Heart left ventricle (tissue), 16 donors: ENCODE results near the gene SGCE. TPM values are rescaled to one million over a fixed set of nuclear protein-coding genes. Genes with fewer than 3 reads are reported as not detected.

Source experiments
- ATAC-seq, 4 donors: fragments of 200-7000 bp; cut with Tn5 transposase; one replicate each; pipeline ENCODE4 v1.9.1; 2020 to 2022; ENCODE audit warnings: moderate library complexity in 4 of 4, mild to moderate bottlenecking in 3 of 4, moderate number of reproducible peaks in 1 of 4
- DNase-seq, 5 donors: peaks; one replicate each; pipeline ENCODE4 v3.0.0-alpha.2; 2020
- H3K27ac ChIP-seq, 12 donors: fragments of 200-600 bp; sonication (generic) in 4 of 12; one replicate each; pipeline versions ENCODE4 v1.5.0 to v1.8.0; 2016 to 2022; ENCODE audit warnings: mild to moderate bottlenecking in 2 of 12
- H3K27me3 ChIP-seq, 9 donors: fragments of 200-600 bp; sonication (generic) in 2 of 9; one replicate each; pipeline versions ENCODE4 v1.5.1 to v1.8.0; 2016 to 2022; ENCODE audit warnings: mild to moderate bottlenecking in 3 of 9
- H3K36me3 ChIP-seq, 9 donors: fragments of 200-600 bp; sonication (generic) in 2 of 9; one replicate each; pipeline versions ENCODE4 v1.5.0 to v1.8.0; 2018 to 2022; ENCODE audit warnings: mild to moderate bottlenecking in 2 of 9
- H3K4me1 ChIP-seq, 12 donors: fragments of 200-600 bp; sonication (generic) in 4 of 12; one replicate each; pipeline versions ENCODE4 v1.5.0 to v1.8.0; 2016 to 2022; ENCODE audit warnings: mild to moderate bottlenecking in 3 of 12
- H3K4me3 ChIP-seq, 12 donors: fragments of 200-600 bp; sonication (generic) in 4 of 12; one replicate each; pipeline versions ENCODE4 v1.5.0 to v1.8.0; 2017 to 2022; ENCODE audit warnings: mild to moderate bottlenecking in 9 of 12, moderate library complexity in 4 of 12
- H3K9me3 ChIP-seq, 12 donors: fragments of 200-600 bp; sonication (generic) in 4 of 12; one replicate each; pipeline versions ENCODE4 v1.5.0 to v1.8.0; 2016 to 2022; ENCODE audit warnings: mild to moderate bottlenecking in 1 of 12
- POLR2A ChIP-seq, 2 donors: fragments of 450-650 bp; IDR thresholded peaks; one replicate each; pipeline ENCODE4 v1.6.1; 2017; ENCODE audit warnings: antibody characterized with exemption in 2 of 2, mild to moderate bottlenecking in 2 of 2, moderate library complexity in 2 of 2
- WGBS, 4 donors: extraction: QIAGEN DNeasy Blood & Tissue Kit in 2 of 4; methylation state at CpG; one replicate each; pipeline versions ENCODE4 v1.1.5 to v1.1.7; 2013 to 2018; 5-methylcytosine and 5-hydroxymethylcytosine counted together
- intact Hi-C, 10 donors: fragments of 100-400 bp; cut with DNase I; formaldehyde crosslinking; loops; one replicate each; pipeline versions ENCODE4 v1.11.1 to v1.14.2; 2022
- polyA plus RNA-seq, 2 donors: library from polyadenylated mRNA; stranded (reverse); fragments of 200-250 nt; gene quantifications; one replicate each; pipeline ENCODE4 v1.2.3, GENCODE V29; 2013
- total RNA-seq, 9 donors: library from RNA; depleted of rRNA in 2 of 9; stranded (reverse); fragments of >200 nt in 2 of 9; fragmentation: NEBNext Ultra II Directional in 3 of 9; extraction: Animal tissue kit (Norgen Biotek cat#: 25700) in 3 of 9; gene quantifications; one replicate each; pipeline versions ENCODE4 v1.1.0 to v1.2.4, GENCODE V29; 2016 to 2023
- TF ChIP-seq, protein P1 (sequence below), 12 donors: fragments of 200-600 bp; sonication (generic) in 4 of 12; IDR thresholded peaks; one replicate each; pipeline versions ENCODE4 v1.5.0 to v1.8.0; 2018 to 2022; ENCODE audit warnings: antibody characterized with exemption in 12 of 12, mild to moderate bottlenecking in 5 of 12
- donor health status: ischemic (EF 13 %, LVEDD 7.1; RV severe dilation, severe dysfunction).
- donor health status: healthy with polysubstance abuse.
- donor health status: DM: no; HTN: yes; CAD: no.
- donor health status: DM: no; HTN: no; CAD: no.
- donor health status: ischemic (EF 25% LVEDD 6.9; RV normal size, moderate dysfunction).
- donor health status: ischemic (EF 25% LVEDD 5.7; RV mildly dilated, moderate dysfunction).
- donor health status: healthy.
- donor health status: DM: yes; HTN: yes; CAD: no.
- donor health status: ischemic (EF 35%, LVEDD 5.7; RV mildly dilated, moderate dysfunction).
- donor health status: nonischemic (EF 11% LVEDD 7.7; RV severe dilation, severe dysfunction).
- donor health status: DM: yes; HTN: yes; CAD: no.
- donor health status: PGD.
- donor health status: ischemic (EF 29% LVEDD 5.4; RV normal size, mild dysfunction).
- donor health status: nonischemic (EF 23%, LVEDD 6.1; RV moderate dilation, normal function).

The SGCE gene
- total and polyA plus RNA-seq, 11 donors, result 10.0 to 40.2 (median 26.4) TPM

DNA sequence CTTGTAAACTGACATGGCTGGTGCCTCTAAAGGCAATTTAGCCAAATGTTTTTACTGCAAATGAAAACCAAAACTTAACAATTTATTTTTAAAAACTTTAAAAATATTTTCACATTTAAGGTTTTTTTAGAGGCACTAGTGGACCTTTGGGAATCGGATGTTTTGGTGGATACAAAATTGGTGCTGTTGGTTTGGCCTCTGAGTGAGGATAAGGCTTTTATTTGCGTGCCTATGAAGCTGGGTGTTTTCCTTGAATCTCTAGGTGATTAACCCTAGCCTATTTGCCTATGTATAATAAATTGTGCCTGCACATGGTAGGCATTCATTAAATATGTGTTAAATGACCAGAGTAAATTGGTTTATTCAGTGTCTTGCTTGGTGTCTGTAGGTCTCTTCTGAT is 2.9 kb upstream of the SGCE start:
- TF ChIP-seq POLR2A (IDR thresholded peaks at IDR 0.05), result no peak
- TF ChIP-seq, protein P1, sequence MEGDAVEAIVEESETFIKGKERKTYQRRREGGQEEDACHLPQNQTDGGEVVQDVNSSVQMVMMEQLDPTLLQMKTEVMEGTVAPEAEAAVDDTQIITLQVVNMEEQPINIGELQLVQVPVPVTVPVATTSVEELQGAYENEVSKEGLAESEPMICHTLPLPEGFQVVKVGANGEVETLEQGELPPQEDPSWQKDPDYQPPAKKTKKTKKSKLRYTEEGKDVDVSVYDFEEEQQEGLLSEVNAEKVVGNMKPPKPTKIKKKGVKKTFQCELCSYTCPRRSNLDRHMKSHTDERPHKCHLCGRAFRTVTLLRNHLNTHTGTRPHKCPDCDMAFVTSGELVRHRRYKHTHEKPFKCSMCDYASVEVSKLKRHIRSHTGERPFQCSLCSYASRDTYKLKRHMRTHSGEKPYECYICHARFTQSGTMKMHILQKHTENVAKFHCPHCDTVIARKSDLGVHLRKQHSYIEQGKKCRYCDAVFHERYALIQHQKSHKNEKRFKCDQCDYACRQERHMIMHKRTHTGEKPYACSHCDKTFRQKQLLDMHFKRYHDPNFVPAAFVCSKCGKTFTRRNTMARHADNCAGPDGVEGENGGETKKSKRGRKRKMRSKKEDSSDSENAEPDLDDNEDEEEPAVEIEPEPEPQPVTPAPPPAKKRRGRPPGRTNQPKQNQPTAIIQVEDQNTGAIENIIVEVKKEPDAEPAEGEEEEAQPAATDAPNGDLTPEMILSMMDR (IDR thresholded peaks at IDR 0.05), result no peak
- WGBS, 4 donors, result 43 to 65% (median 54%) methylated on average over 2 of the region's 2 CpGs
- DNase-seq, result no peak
- H3K27me3 ChIP-seq, result peaks cover 0 to 25% (median 0%) of the 10 kb centered on the region in 9 donors
- no peaks in the 10 kb centered on the region for H3K36me3 ChIP-seq
- peaks cover 0 to 30% (median 5%) of the 10 kb centered on the region in 12 donors for H3K4me1 ChIP-seq
- intact Hi-C loops, result loop anchor here in 6 of 10 donors (5.0 to 10.0 kb wide), 6 partner anchors 144 to 374 kb away; partner anchors contain the start of genes CASD1 (in 1 of the 6) and PPP1R9A (in 1 of the 6)
- H3K27ac ChIP-seq, result peak overlapping the region in 2 of 12 donors; percentile 42 to 78
- H3K9me3 ChIP-seq, result no peaks in the 10 kb centered on the region
- peak overlapping the region in 10 of 12 donors; percentile 37 to 79 (median 72) for H3K4me3 ChIP-seq
- ATAC-seq, result no peak

DNA sequence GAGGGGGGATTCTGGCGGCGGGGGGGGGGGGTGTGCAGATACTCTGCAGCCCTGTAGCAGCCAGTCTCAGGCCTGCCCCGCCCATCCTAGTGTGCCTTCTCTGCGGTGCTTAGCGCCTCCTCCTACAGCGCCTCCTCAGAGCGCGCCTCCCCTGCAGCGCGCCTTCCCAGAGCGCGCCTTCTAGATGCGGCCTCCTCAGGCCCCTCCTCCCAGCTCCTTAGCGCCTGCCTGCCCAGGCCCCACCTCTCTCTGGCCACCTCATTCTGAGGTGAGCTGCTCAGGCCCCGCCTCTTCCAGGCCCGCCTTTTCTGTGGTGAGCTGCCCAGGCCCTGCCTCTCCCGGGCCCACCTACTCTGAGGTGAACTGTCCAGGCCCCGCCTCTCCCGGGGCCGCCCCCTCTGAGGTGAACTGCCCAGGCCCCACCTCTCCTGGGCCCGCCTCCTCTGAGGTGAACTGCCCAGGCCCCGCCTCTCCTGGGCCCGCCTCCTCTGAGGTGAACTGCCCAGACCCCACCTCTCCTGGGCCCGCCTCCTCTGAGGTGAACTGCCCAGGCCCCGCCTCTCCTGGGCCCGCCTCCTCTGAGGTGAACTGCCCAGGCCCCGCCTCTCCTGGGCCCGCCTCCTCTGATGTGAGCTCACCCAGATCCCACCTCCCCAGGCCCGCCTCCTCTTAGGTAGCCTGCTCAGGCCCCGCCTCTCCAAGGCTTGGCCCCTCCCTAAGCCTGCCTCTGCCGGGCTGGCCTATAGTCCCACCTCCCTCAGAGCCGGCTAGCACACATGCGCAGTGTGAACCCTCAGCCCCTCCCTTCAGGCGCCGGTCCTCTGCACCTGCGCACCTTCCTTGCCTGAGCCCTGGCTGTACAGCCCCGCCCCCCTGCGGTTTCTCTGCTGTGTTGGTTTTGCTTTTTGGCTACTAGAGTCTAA is 2.1 kb upstream of the SGCE start:
- intact Hi-C loops, result loop anchor here in 6 of 10 donors (5.0 to 10.0 kb wide), 6 partner anchors 143 to 373 kb away; partner anchors contain the start of genes CASD1 (in 1 of the 6) and PPP1R9A (in 1 of the 6)
- Histone ChIP-seq H3K4me3 (peak overlapping the region; percentile 23 to 79 (median 72)), H3K36me3 (no peaks in the 10 kb centered on the region), H3K27ac (peak overlapping the region in 7 of 12 donors; percentile 11 to 78 (median 44)), H3K4me1 (peaks cover 0 to 30% (median 5%) of the 10 kb centered on the region in 12 donors), H3K27me3 (peaks cover 0 to 31% (median 4%) of the 10 kb centered on the region in 9 donors), H3K9me3 (no peaks in the 10 kb centered on the region)
- WGBS, 4 donors, result 47 to 68% (median 54%) methylated on average over 34 to 38 of the region's 38 CpGs
- peak; percentile 94 to 97 (median 95) for ATAC-seq
- TF ChIP-seq, protein P1 (IDR thresholded peaks at IDR 0.05), result no peak
- peak in 1 of 2 donors; percentile 15 for TF ChIP-seq POLR2A (IDR thresholded peaks at IDR 0.05)
- DNase-seq, result peak; percentile 86 to 94 (median 94)

DNA sequence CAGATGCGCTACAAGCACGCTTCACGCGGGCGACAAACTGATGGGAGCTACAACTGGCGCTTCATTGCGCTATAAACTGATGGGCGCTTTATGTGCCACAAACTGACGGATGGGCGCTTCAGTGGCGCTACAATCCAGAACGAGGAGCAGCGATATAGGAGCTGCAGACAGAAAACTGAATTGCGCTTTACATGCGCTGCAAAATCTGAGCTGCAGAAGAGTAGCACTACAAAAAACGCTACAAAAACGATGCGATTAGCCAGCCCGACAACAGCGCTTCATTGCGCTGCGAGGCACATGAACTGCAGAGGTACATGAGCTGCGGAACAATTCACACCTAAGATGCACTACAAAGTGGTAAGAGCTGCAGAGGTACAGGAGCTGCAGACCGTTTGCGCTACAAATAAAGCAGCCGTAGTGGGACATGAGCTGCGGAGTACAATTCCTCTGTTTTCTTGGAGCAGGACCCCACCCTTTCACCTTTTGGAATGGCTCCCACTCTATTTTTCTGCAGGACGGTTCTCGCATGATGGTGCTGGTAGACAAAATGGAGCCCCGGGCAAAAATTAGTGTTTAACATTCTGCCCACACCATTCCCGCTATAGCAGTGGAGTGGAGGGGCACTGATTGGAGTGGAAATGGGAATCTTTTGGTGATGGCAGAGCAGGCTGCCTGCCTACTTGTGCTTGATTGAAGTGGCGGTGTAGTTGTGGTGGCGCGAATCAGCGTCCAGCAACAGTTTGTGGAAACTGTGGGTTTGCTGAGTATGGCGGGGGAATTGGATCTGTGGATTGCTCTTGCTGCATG is 1.2 kb upstream of the SGCE start:
- TF ChIP-seq POLR2A (IDR thresholded peaks at IDR 0.05), result no peak
- TF ChIP-seq, protein P1 (IDR thresholded peaks at IDR 0.05), result no peak
- peak overlapping the region; percentile 23 to 79 (median 72) for H3K4me3 ChIP-seq
- ATAC-seq (no peak), DNase-seq (no peak)
- intact Hi-C loops, result loop anchor here in 6 of 10 donors (5.0 to 10.0 kb wide), 6 partner anchors 142 to 372 kb away; partner anchors contain the start of genes CASD1 (in 1 of the 6) and PPP1R9A (in 1 of the 6)
- peak overlapping the region in 2 of 12 donors; percentile 42 to 84 for H3K27ac ChIP-seq
- 51 to 61% (median 52%) methylated on average over 36 of the region's 36 CpGs for WGBS, 4 donors
- no peaks in the 10 kb centered on the region for H3K9me3 ChIP-seq
- H3K27me3 ChIP-seq, result peaks cover 0 to 39% (median 7%) of the 10 kb centered on the region in 9 donors
- peaks cover 0 to 30% (median 5%) of the 10 kb centered on the region in 12 donors for H3K4me1 ChIP-seq
- H3K36me3 ChIP-seq, result no peaks in the 10 kb centered on the region
